HepG2 (cell line): ENCODE results near the gene CCDC192. TPM values are rescaled to one million over a fixed set of nuclear protein-coding genes. Genes with fewer than 3 reads are reported as not detected.

Experiments used
- ATAC-seq: fragments of 200-7000 bp; cut with Tn5 transposase; 3 replicates; pipeline ENCODE4 v1.9.1; 2020; ENCODE audit warnings: mild to moderate bottlenecking, moderate library complexity
- BruUV-seq: library from RNA; stranded (reverse); fragments of 400-500 nt; replicated peaks from 2 replicates; lab custom pipeline; 2021; lab: Mats Ljungman, UMichigan
- CTCF ChIA-PET: fragments of 300-600 bp; formaldehyde crosslinking; extraction: SDS; loops from one replicate; lab custom pipeline; 2021; ENCODE audit warnings: low total read pairs, inconsistent platforms, low intra/inter-chr PET ratio; lab: Yijun Ruan, JAX
- POLR2A ChIA-PET: fragments of 350-600 bp; sonication (Branson Sonifier 250); formaldehyde crosslinking; loops from one replicate; lab custom pipeline; 2020; ENCODE audit warnings: antibody characterized with exemption, inconsistent platforms; lab: Yijun Ruan, JAX
- DNase-seq: peaks from one replicate; pipeline ENCODE4 v3.0.0-alpha.2; 2015; ENCODE audit warnings: low spot score
- FAIRE-seq: peaks from 3 replicates; lab custom pipeline; 2011; peaks lifted over from hg19 to GRCh38; lab: Jason Lieb, UNC
- H2AFZ ChIP-seq: one replicate; pipeline ENCODE4 v1.6.1; 2011; ENCODE audit warnings: low read length, inconsistent platforms
- H3K27ac ChIP-seq: fragments of 300-600 bp; 3 replicates; pipeline ENCODE4 v1.8.0; 2011; ENCODE audit warnings: mixed run types, mild to moderate bottlenecking, mixed read lengths, low read length, inconsistent platforms; ENCODE audit not compliant: insufficient read depth; ENCODE audit errors: extremely low read length
- H3K27me3 ChIP-seq, 2 experiments: fragments of 200-600 bp in 1 of 2; 2 replicates in 1 of 2; 3 replicates in 1 of 2; pipeline versions ENCODE4 v1.6.0 to v1.8.0; 2011; ENCODE audit warnings: low read length in 2 of 2, mild to moderate bottlenecking in 2 of 2, moderate library complexity in 2 of 2, inconsistent platforms in 1 of 2; ENCODE audit not compliant: insufficient read depth in 2 of 2, control insufficient read depth in 1 of 2
- H3K36me3 ChIP-seq, 2 experiments: fragments of 200-600 bp in 1 of 2; replicated peaks in 1 of 2; 2 replicates in 1 of 2; 3 replicates in 1 of 2; pipeline versions ENCODE4 v1.5.1 to v1.8.0; 2011; ENCODE audit warnings: low read length in 2 of 2, inconsistent platforms in 1 of 2; ENCODE audit not compliant: insufficient read depth in 2 of 2, control insufficient read depth in 1 of 2
- H3K4me1 ChIP-seq: 2 replicates; pipeline ENCODE4 v1.5.1; 2012; ENCODE audit warnings: low read length, inconsistent platforms; ENCODE audit not compliant: insufficient read depth
- H3K4me2 ChIP-seq: 2 replicates; pipeline ENCODE4 v1.6.0; 2011; ENCODE audit warnings: low read depth, low read length, inconsistent platforms
- H3K4me3 ChIP-seq, 3 experiments: fragments of 200-600 bp in 1 of 3; sonication (generic), shearing (Covaris generic) in 1 of 3; replicated peaks in 1 of 3; 2 replicates each; pipeline ENCODE4 v1.5.1; 2011 to 2016; ENCODE audit warnings: low read length in 3 of 3, inconsistent platforms in 2 of 3, low read depth in 2 of 3, mild to moderate bottlenecking in 2 of 3, control low read depth in 1 of 3, mixed read lengths in 1 of 3; ENCODE audit not compliant: insufficient read depth in 1 of 3
- H3K79me2 ChIP-seq: one replicate; pipeline ENCODE4 v1.6.1; 2011; ENCODE audit warnings: low read length, inconsistent platforms; ENCODE audit not compliant: insufficient read depth
- H3K9ac ChIP-seq: 2 replicates; pipeline ENCODE4 v1.6.0; 2011; ENCODE audit warnings: mild to moderate bottlenecking, low read depth, low read length, inconsistent platforms; ENCODE audit not compliant: insufficient read depth
- H3K9me3 ChIP-seq: 2 replicates; pipeline ENCODE4 v1.5.1; 2012; ENCODE audit warnings: mild to moderate bottlenecking, low read length
- H4K20me1 ChIP-seq: 2 replicates; pipeline ENCODE4 v1.6.0; 2011; ENCODE audit warnings: inconsistent platforms, mild to moderate bottlenecking, low read length, moderate library complexity; ENCODE audit not compliant: insufficient read depth
- KMT2B ChIP-seq: IDR thresholded peaks from 2 replicates; pipeline ENCODE4 v1.6.1; 2016; ENCODE audit warnings: missing genetic modification reagents, missing compliant biosample characterization
- MAZ ChIP-seq, 2 experiments: sonication (generic) in 1 of 2; formaldehyde crosslinking in 1 of 2; IDR thresholded peaks; 2 replicates each; pipeline versions ENCODE4 v1.5.0 to v1.6.1; 2012 to 2020; ENCODE audit warnings: low read depth in 2 of 2, mild to moderate bottlenecking in 2 of 2, borderline replicate concordance in 1 of 2, improper control_type of control experiment in 1 of 2, low read length in 1 of 2, missing genetic modification reagents in 1 of 2, moderate library complexity in 1 of 2
- SP2 ChIP-seq: sonication (generic); formaldehyde crosslinking; IDR thresholded peaks from 2 replicates; pipeline ENCODE4 v1.5.1; 2020; ENCODE audit warnings: mild to moderate bottlenecking, missing genetic modification reagents
- ZMYM4 ChIP-seq: sonication (generic); formaldehyde crosslinking; IDR thresholded peaks from 2 replicates; pipeline ENCODE4 v1.8.1; 2023; ENCODE audit warnings: mild to moderate bottlenecking, missing genetic modification reagents
- ZNF382 ChIP-seq: sonication (generic); formaldehyde crosslinking; IDR thresholded peaks from 2 replicates; pipeline ENCODE4 v1.5.0; 2020; ENCODE audit warnings: missing genetic modification reagents, mild to moderate bottlenecking, borderline replicate concordance
- ZNF567 ChIP-seq: sonication (generic); formaldehyde crosslinking; IDR thresholded peaks from 2 replicates; pipeline ENCODE4 v1.8.1; 2023; ENCODE audit warnings: mild to moderate bottlenecking, missing genetic modification reagents, borderline replicate concordance
- ZNF660 ChIP-seq: sonication (generic); formaldehyde crosslinking; IDR thresholded peaks from 2 replicates; pipeline ENCODE4 v1.5.1; 2020; ENCODE audit warnings: mild to moderate bottlenecking, low read depth, missing genetic modification reagents, borderline replicate concordance
- ZNF891 ChIP-seq: sonication (generic); formaldehyde crosslinking; IDR thresholded peaks from 2 replicates; pipeline ENCODE4 v1.5.0; 2020; ENCODE audit warnings: mild to moderate bottlenecking, missing genetic modification reagents
- WGBS: methylation state at CpG from one replicate; pipeline ENCODE4 v1.1.6; 2017; ENCODE audit warnings: low lambda C conversion rate; 5-methylcytosine and 5-hydroxymethylcytosine counted together
- in situ Hi-C: cut with HindIII; loops from 2 replicates; pipeline ENCODE4 v1.10.0; 2017; ENCODE audit warnings: low pct_unique_long_range_greater_than_20kb; ENCODE audit not compliant: extremely low pct_ligation_motif_present
- intact Hi-C: fragments of 100-400 bp; cut with micrococcal nuclease; formaldehyde crosslinking; loops from one replicate; pipeline ENCODE4 v1.10.0; 2022; ENCODE audit not compliant: unreplicated experiment
- polyA plus RNA-seq, 8 experiments: library from polyadenylated mRNA; depleted of rRNA in 3 of 8; stranded (reverse) in 7 of 8; unstranded in 1 of 8; fragments of >200 nt; fragmentation: Illumina TruSeq in 4 of 8; extraction: Trizol in 4 of 8; gene quantifications; 2 replicates each; pipeline versions ENCODE4 v1.2.1 to v1.2.3, GENCODE V29; 2011 to 2016; ENCODE audit warnings: low read depth in 4 of 8, missing spikeins in 1 of 8, mixed read lengths in 1 of 8; ENCODE audit not compliant: insufficient read depth in 1 of 8
- total RNA-seq, 5 experiments: library from RNA; depleted of rRNA; stranded (reverse); fragments of >200 nt; fragmentation: Illumina TruSeq; extraction: Trizol; gene quantifications; 2 replicates each; pipeline ENCODE4 v1.2.3, GENCODE V29; 2016; ENCODE audit warnings: low read depth in 1 of 5
- TF ChIP-seq, protein P1 (sequence below): IDR thresholded peaks from 2 replicates; pipeline ENCODE4 v1.6.1; 2012; ENCODE audit warnings: inconsistent platforms
- TF ChIP-seq, protein P2 (sequence below): sonication (generic); formaldehyde crosslinking; IDR thresholded peaks from 2 replicates; pipeline ENCODE4 v1.5.0; 2020; ENCODE audit warnings: mild to moderate bottlenecking, missing genetic modification reagents

The CCDC192 gene
- total and polyA plus RNA-seq, 2 of the 13 experiments (the other 11 are each of a cell fraction or from before 2014, with no cell fraction given): not detected

DNA sequence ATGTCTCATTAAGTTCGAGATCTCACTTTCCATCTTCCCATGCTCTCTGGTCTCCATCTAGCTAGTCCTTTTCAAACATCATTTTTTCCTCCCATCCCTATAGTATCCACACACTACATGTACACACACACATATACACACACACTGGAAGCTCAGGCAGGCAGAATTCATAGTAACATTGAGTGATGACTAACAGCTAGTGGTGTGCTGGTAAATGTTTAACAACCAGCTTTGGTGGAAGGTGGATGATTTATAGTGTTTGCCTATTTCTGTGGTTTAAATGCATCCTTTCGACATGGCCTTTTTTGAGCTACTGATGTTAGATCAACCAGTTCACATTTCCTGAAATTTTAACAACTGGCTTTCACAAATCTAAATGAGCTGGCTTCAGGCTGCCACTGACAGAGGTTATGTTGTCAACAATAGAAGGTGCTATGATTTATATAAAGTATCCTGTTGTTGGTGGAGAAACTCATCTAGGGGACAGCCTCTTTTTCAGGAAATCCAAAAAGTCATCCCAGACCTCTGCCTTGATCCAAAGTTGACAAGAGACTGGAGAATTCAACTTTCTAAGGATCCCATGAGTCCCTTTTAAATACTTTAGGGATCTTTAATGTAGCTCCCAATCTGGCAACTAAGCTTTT, 117.8 kb downstream of the CCDC192 start:
- Histone ChIP-seq H2AFZ (no peak overlapping the region), H3K79me2 (no peaks in the 10 kb centered on the region), H3K4me3 (no peak overlapping the region), H4K20me1 (no peaks in the 10 kb centered on the region), H3K9ac (no peak overlapping the region), H3K27ac (no peak overlapping the region), H3K9me3 (no peaks in the 10 kb centered on the region), H3K4me1 (no peaks in the 10 kb centered on the region), H3K27me3 (no peaks in the 10 kb centered on the region), H3K36me3 (no peaks in the 10 kb centered on the region), H3K4me2 (no peak overlapping the region)
- no peak for FAIRE-seq
- ChIA-PET CTCF (no interaction called here), POLR2A (no interaction called here)
- peak; percentile 10 for DNase-seq
- in situ Hi-C loops: no loop called here
- 17% methylated on average over 2 of the region's 2 CpGs for WGBS
- BruUV-seq: no TSS peak
- peak; percentile 66; the same call in 1 of the 3 replicates for ATAC-seq
- TF ChIP-seq ZNF660 (no peak), ZNF382 (CRISPR knock-in tag) (no peak), ZNF567 (no peak), ZMYM4 (no peak)
- intact Hi-C loops: no loop called here

DNA sequence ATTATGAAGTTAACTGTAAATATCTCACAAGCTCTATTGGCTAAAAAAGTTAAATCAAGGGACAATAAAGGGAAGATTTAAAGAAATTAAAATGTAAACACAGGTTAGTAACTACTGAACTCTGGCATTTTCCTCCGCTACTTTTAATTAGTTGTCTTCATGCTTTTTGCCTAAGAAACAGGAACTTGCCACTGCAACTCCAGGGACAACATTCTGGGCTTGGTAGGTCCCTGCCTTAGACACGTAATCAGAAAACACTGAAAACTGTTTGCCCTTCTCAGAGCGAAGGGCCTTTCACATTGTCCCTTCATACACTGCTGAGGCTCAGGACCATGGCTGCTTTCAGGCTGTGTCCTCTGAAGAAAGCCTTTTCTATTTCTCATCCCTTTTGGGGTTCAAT, 118.7 kb downstream of the CCDC192 start:
- CTCF ChIA-PET: no interaction called here

More for the DNA sequence above, 118.7 kb downstream of the CCDC192 start:
- H3K27me3 ChIP-seq: no peaks in the 10 kb centered on the region
- no peak overlapping the region for H2AFZ ChIP-seq
- no peaks in the 10 kb centered on the region for H3K4me1 ChIP-seq
- H3K4me2 ChIP-seq: no peak overlapping the region
- intact Hi-C loops: no loop called here
- DNase-seq (no peak), ATAC-seq (no peak), FAIRE-seq (no peak)
- POLR2A ChIA-PET: no interaction called here
- H3K79me2 ChIP-seq: no peaks in the 10 kb centered on the region
- no peak for TF ChIP-seq MAZ (IDR thresholded peaks at IDR 0.05; ENCODE audit: borderline replicate concordance, low read depth, low read length)
- no peak for TF ChIP-seq MAZ (CRISPR knock-in tag; IDR thresholded peaks at IDR 0.05; ENCODE audit: low read depth)
- TF ChIP-seq, protein P1, sequence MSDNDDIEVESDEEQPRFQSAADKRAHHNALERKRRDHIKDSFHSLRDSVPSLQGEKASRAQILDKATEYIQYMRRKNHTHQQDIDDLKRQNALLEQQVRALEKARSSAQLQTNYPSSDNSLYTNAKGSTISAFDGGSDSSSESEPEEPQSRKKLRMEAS: no peak
- no peak for TF ChIP-seq KMT2B
- TF ChIP-seq SP2 (CRISPR knock-in tag): no peak
- no peak for TF ChIP-seq ZNF891 (CRISPR knock-in tag)
- TF ChIP-seq, protein P2, sequence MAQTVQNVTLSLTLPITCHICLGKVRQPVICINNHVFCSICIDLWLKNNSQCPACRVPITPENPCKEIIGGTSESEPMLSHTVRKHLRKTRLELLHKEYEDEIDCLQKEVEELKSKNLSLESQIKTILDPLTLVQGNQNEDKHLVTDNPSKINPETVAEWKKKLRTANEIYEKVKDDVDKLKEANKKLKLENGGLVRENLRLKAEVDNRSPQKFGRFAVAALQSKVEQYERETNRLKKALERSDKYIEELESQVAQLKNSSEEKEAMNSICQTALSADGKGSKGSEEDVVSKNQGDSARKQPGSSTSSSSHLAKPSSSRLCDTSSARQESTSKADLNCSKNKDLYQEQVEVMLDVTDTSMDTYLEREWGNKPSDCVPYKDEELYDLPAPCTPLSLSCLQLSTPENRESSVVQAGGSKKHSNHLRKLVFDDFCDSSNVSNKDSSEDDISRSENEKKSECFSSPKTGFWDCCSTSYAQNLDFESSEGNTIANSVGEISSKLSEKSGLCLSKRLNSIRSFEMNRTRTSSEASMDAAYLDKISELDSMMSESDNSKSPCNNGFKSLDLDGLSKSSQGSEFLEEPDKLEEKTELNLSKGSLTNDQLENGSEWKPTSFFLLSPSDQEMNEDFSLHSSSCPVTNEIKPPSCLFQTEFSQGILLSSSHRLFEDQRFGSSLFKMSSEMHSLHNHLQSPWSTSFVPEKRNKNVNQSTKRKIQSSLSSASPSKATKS (CRISPR knock-in tag): no peak
- H4K20me1 ChIP-seq: no peaks in the 10 kb centered on the region
- H3K9ac ChIP-seq: no peak overlapping the region
- no peak overlapping the region for H3K27ac ChIP-seq
- BruUV-seq: no TSS peak
- H3K9me3 ChIP-seq: no peaks in the 10 kb centered on the region
- H3K4me3 ChIP-seq: no peak overlapping the region
- no peaks in the 10 kb centered on the region for H3K36me3 ChIP-seq
- 20% methylated on average over 3 of the region's 3 CpGs for WGBS
- in situ Hi-C loops: no loop called here
